ENCODE results near the gene CARD11. TPM values are rescaled to one million over a fixed set of nuclear protein-coding genes. Genes with fewer than 3 reads are reported as not detected.

CARD11 gene
- total RNA-seq, 2 experiments from 2014 or later: 98.3 to 103 TPM

GRCh38 chr7:2975821-2976371, 67.8 kb downstream of the CARD11 start:
- Mint-ChIP-seq H3K27ac (peak overlapping the region; percentile 42), H3K4me3 (no peak overlapping the region), H3K9me3 (no peaks in the 10 kb centered on the region), H3K36me3 (ENCODE audit: low read depth) (peaks cover 44% of the 10 kb centered on the region), H3K27me3 (no peaks in the 10 kb centered on the region), H3K4me1 (ENCODE audit: low read depth) (peaks cover 60% of the 10 kb centered on the region)
- no peak for DNase-seq
- ATAC-seq: no peak
- ChIA-PET POLR2A (interaction anchor here (0.9 kb wide), 1 partner anchor 19 kb away, joined by 3 read pairs; no protein-coding TSS in a partner anchor), CTCF (interaction anchor here (1.0 kb wide), 1 partner anchor 180 kb away, joined by 3 read pairs; no protein-coding TSS in a partner anchor)
- intact Hi-C loops (cut with micrococcal nuclease): loop anchor here (5.0 kb wide), 1 partner anchor 66 kb away; the partner anchor contains the start of gene CARD11
- no peak for TF ChIP-seq CTCF (IDR thresholded peaks at IDR 0.05)

- H3K4me1 Mint-ChIP-seq (ENCODE audit: low read depth): peaks cover 47% of the 10 kb centered on the region
- no peaks in the 10 kb centered on the region for H3K9me3 Mint-ChIP-seq
- no peak for TF ChIP-seq CTCF (IDR thresholded peaks at IDR 0.05)
- peaks cover 40% of the 10 kb centered on the region for H3K36me3 Mint-ChIP-seq (ENCODE audit: low read depth)
- H3K4me3 Mint-ChIP-seq: no peak overlapping the region
- CTCF ChIA-PET: no interaction called here
- H3K27me3 Mint-ChIP-seq: no peaks in the 10 kb centered on the region
- POLR2A ChIA-PET: interaction anchor here (0.7 kb wide), 1 partner anchor 35 kb away, joined by 3 read pairs; no protein-coding TSS in a partner anchor
- DNase-seq (no peak), ATAC-seq (no peak)
- peak overlapping the region; percentile 40 for H3K27ac Mint-ChIP-seq
- intact Hi-C loops (cut with micrococcal nuclease): no loop called here
Observed at GRCh38 chr7:2974093-2974819, 69.4 kb downstream of the CARD11 start.

GRCh38 chr7:2972835-2973161, 70.9 kb downstream of the CARD11 start:
- ChIA-PET CTCF (interaction anchor here (1.8 kb wide), 1 partner anchor 97 kb away, joined by 4 read pairs; no protein-coding TSS in a partner anchor), POLR2A (no interaction called here)
- no peak for TF ChIP-seq CTCF (IDR thresholded peaks at IDR 0.05)
- Mint-ChIP-seq H3K27me3 (no peaks in the 10 kb centered on the region), H3K9me3 (peaks cover 4% of the 10 kb centered on the region), H3K27ac (peak overlapping the region; percentile 79), H3K4me1 (ENCODE audit: low read depth) (peaks cover 38% of the 10 kb centered on the region), H3K4me3 (no peak overlapping the region), H3K36me3 (ENCODE audit: low read depth) (peaks cover 36% of the 10 kb centered on the region)
- DNase-seq: no peak
- intact Hi-C loops (cut with micrococcal nuclease): no loop called here
- no peak for ATAC-seq

- DNase-seq (no peak), ATAC-seq (peak; percentile 26)
- Mint-ChIP-seq H3K27ac (peak overlapping the region; percentile 79), H3K36me3 (ENCODE audit: low read depth) (peaks cover 38% of the 10 kb centered on the region), H3K9me3 (peaks cover 8% of the 10 kb centered on the region), H3K4me1 (ENCODE audit: low read depth) (peaks cover 33% of the 10 kb centered on the region), H3K4me3 (no peak overlapping the region), H3K27me3 (no peaks in the 10 kb centered on the region)
- ChIA-PET CTCF (interaction anchor here (0.8 to 1.8 kb wide), 2 partner anchors 15 to 97 kb away, joined by 3 to 4 read pairs; no protein-coding TSS in a partner anchor), POLR2A (no interaction called here)
- TF ChIP-seq CTCF (IDR thresholded peaks at IDR 0.05): no peak
- intact Hi-C loops (cut with micrococcal nuclease): no loop called here
Observed at GRCh38 chr7:2971914-2972834, 71.5 kb downstream of the CARD11 start.
